ENCODE data around the gene PDXDC1.

- TF ChIP-seq CTCF (IDR thresholded peaks at IDR 0.05 in 2 of 3, conservative IDR thresholded peaks at IDR 0.05 in 1 of 3; ENCODE audit: borderline replicate concordance in 1 of 3, insufficient read depth in 1 of 3, low read depth in 2 of 3, low read length in 2 of 3) (no peak), JUND (IDR thresholded peaks at IDR 0.05) (no peak), EZH2 (IDR thresholded peaks at IDR 0.05) (no peak), YY1 (IDR thresholded peaks at IDR 0.05; ENCODE audit: extremely low read depth, insufficient replicate concordance, low read depth, low read length) (no peak), FOSL1 (IDR thresholded peaks at IDR 0.05; ENCODE audit: low read depth) (no peak), MAX (IDR thresholded peaks at IDR 0.05) (no peak), CEBPB (IDR thresholded peaks at IDR 0.05; ENCODE audit: low read depth) (no peak)
Measured at GRCh38 chr16:15035163-15035729, 60.4 kb downstream of the PDXDC1 start.
